Naive B cell (primary cell): Measurements from ENCODE around the gene CNRIP1. TPM values are rescaled to one million over a fixed set of nuclear protein-coding genes. Genes with fewer than 3 reads are reported as not detected.

Experiments
- ATAC-seq, 2 donors: fragments of 150-1000 bp; cut with Tn5 transposase; 2 replicates each; pipeline ENCODE4 v1.10.0; 2021; ENCODE audit warnings: low read depth in 2 of 2, mild to moderate bottlenecking in 2 of 2, moderate library complexity in 2 of 2
- DNase-seq: peaks from one replicate; pipeline ENCODE4 v3.0.0; 2022
- H3K27ac Mint-ChIP-seq, 6 donors: one replicate each; pipeline ENCODE4 v1.8.0; 2020 to 2022; ENCODE audit warnings: mild to moderate bottlenecking in 6 of 6, mixed read lengths in 6 of 6, moderate library complexity in 5 of 6, inconsistent platforms in 2 of 6
- H3K27me3 Mint-ChIP-seq, 3 donors: one replicate each; pipeline ENCODE4 v1.8.0; 2021 to 2022; ENCODE audit warnings: mixed read lengths in 3 of 3, mild to moderate bottlenecking in 1 of 3
- H3K36me3 Mint-ChIP-seq, 2 donors: one replicate each; pipeline ENCODE4 v1.8.0; 2020 to 2022; ENCODE audit warnings: mixed read lengths in 2 of 2, inconsistent platforms in 1 of 2, mild to moderate bottlenecking in 1 of 2
- H3K4me1 Mint-ChIP-seq, 3 donors: one replicate each; pipeline ENCODE4 v1.8.0; 2020 to 2022; ENCODE audit warnings: mixed read lengths in 3 of 3, inconsistent platforms in 1 of 3, mild to moderate bottlenecking in 1 of 3, moderate library complexity in 1 of 3
- H3K4me3 Mint-ChIP-seq, 8 donors: one replicate each; pipeline ENCODE4 v1.8.0; 2020 to 2022; ENCODE audit warnings: mild to moderate bottlenecking in 8 of 8, mixed read lengths in 8 of 8, moderate library complexity in 8 of 8, inconsistent platforms in 2 of 8
- H3K9me3 Mint-ChIP-seq, 7 donors: one replicate each; pipeline ENCODE4 v1.8.0; 2020 to 2022; ENCODE audit warnings: mixed read lengths in 7 of 7, mild to moderate bottlenecking in 5 of 7, inconsistent platforms in 2 of 7, moderate library complexity in 1 of 7
- polyA plus RNA-seq, 6 donors: library from polyadenylated mRNA; unstranded; fragments of 300-500 nt; fragmentation: Illumina TruSeq; gene quantifications; one replicate each; pipeline ENCODE4 v1.2.3, GENCODE V29; 2021; ENCODE audit warnings: low read depth in 6 of 6

The CNRIP1 gene, protein sequence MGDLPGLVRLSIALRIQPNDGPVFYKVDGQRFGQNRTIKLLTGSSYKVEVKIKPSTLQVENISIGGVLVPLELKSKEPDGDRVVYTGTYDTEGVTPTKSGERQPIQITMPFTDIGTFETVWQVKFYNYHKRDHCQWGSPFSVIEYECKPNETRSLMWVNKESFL
- not detected for polyA plus RNA-seq

DNA sequence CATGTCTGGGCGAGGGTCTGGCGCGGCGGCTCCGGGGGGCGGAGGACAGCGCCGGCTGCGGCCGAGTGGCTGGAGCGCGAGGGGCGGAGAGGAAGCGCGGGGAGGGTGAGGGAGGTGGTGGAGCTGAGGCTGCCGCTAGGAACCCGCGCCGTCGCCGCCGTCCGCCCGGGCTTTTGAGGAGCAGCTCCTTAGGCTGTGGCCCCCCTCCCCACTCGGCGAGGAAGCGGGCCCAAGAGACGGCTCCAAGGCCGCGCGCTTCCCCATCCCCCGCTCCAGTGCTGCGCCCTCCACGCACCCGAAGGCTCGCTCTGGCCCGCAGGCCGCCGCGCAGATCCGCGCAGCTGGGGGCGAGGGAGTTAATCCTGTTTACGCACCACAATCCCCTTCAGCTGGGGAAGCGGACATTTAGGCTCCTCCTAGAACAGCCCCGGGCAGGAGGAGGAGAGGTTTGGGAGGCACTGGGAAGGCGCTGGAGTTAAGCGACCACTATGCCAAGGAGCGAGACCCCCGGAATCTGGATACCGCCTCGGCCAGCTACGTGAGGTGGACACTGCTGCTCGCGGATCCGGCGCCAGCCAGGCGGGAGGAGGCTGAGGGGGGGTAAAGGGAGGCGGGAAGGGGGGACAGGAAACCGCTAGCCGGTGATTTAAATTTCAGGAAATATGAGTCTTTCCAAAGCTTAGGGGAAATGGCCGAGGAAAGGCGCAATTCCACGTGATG, at the start of gene CNRIP1:
TSS of gene CNRIP1 (minus strand) at position 552 of the 720 bp plus-strand sequence. CDS start at position 3, 549 bp downstream.
- H3K9me3 Mint-ChIP-seq = peaks cover 0 to 2% (median 0%) of the 10 kb centered on the region in 7 donors
- peak within 1 kb of the TSS in 4 of 6 donors; percentile 32 to 69 (median 48) for H3K27ac Mint-ChIP-seq
- peaks cover 34 to 41% (median 36%) of the 10 kb centered on the region in 3 donors for H3K27me3 Mint-ChIP-seq
- no peaks in the 10 kb centered on the region for H3K36me3 Mint-ChIP-seq
- peak; percentile 60 to 62 for ATAC-seq
- H3K4me3 Mint-ChIP-seq = peak within 1 kb of the TSS; percentile 80 to 93 (median 89)
- DNase-seq = no peak
- peaks cover 15 to 19% (median 16%) of the 10 kb centered on the region in 3 donors for H3K4me1 Mint-ChIP-seq

DNA sequence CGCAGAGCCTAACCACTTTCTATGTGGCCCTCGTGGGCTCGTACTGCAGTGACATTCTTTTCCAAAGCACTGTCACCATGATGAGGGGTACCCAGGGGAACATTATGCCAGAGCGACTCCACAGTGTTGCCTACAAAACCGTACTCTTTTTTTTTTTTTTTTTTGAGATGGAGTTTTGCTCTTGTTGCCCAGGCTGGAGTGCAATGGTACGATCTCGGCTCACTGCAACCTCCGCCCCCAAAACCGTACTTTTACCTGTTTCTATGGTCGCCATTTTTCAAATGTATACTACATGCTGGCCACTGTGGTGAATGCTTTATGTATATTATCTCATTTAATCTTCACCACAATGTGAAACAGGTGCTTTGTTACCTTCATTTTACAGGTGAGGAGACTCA, 49.6 kb upstream of the CNRIP1 start:
- peaks cover 22 to 31% of the 10 kb centered on the region in 2 donors for H3K36me3 Mint-ChIP-seq
- H3K4me3 Mint-ChIP-seq = peak overlapping the region in 1 of 8 donors; percentile 96
- H3K27me3 Mint-ChIP-seq = no peaks in the 10 kb centered on the region
- ATAC-seq (no peak), DNase-seq (no peak)
- peaks cover 0 to 3% (median 0%) of the 10 kb centered on the region in 7 donors for H3K9me3 Mint-ChIP-seq
- peaks cover 63 to 81% (median 77%) of the 10 kb centered on the region in 3 donors for H3K4me1 Mint-ChIP-seq
- H3K27ac Mint-ChIP-seq = peak overlapping the region in 2 of 6 donors; percentile 97 to 98

DNA sequence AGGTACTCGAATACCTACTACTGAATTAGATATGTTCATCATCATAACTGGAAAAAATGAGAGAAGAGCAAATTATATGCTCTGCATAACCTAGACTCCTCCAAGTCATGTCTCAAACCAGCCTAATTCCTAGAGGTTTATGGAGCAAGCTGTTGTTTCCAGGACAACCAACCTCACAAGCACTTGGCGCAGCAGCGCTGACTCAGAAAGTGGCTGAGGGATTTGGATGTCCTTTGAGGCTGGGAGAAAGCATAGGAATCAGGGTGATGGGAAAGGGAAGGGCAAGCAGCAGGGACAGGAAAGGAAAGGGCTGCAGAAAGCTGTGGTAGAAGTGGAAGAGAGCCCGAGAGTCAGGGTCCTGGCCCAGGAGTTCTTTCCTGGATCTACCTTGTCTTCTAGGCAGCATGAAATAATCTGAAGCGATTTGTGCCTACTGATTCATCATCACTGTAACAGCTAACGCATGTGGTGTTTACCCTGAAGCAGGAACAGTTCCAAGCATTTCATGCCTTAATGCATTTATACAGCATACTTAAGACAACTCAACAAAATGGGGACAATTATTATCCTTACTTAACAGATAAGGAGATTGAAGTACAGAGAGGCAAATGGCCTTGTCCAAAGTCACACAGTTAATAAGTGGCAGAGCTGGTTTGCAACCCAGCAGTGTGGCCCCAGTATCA, 49.0 kb upstream of the CNRIP1 start:
- Mint-ChIP-seq H3K9me3 (peaks cover 0 to 3% (median 0%) of the 10 kb centered on the region in 7 donors), H3K4me3 (peak overlapping the region; percentile 3 to 100 (median 88)), H3K27me3 (no peaks in the 10 kb centered on the region), H3K27ac (peak overlapping the region; percentile 33 to 98 (median 92)), H3K4me1 (peaks cover 64 to 82% (median 78%) of the 10 kb centered on the region in 3 donors), H3K36me3 (peaks cover 22 to 31% of the 10 kb centered on the region in 2 donors)
- DNase-seq (no peak), ATAC-seq (no peak)

DNA sequence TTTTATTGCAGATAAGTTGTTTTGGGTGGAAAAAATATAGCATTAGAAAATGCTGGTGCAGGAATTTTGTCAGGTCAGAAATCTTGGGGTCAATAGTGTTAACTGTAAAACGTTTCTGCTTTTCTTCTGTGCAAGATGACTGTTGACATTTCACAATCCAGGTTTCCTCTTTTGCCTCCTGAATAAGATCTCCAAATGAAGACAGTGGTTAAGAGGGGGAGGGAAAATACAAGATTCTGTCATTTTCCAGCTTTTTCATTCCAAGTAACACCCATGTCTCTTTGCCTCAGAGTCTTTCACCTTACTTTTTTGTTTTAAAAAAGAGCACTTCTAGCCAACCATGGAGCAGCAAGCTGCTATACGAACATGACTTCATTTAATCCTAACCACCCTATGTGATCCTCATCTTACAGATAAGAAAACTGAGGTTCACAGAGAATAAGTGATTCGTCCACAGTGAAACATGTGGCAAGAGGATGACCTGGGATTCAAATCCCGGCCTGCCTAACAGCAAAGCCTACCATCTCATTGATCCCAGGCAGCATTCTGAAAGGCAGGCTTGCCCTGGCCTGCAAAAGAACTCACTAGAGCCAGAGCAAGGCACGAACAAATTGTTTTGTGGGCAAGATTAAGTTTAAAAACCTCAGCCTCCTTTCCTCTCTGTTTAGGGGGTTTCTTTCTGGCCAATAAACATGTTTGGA, 48.4 kb upstream of the CNRIP1 start:
- peaks cover 0 to 3% (median 0%) of the 10 kb centered on the region in 7 donors for H3K9me3 Mint-ChIP-seq
- H3K27me3 Mint-ChIP-seq = no peaks in the 10 kb centered on the region
- H3K27ac Mint-ChIP-seq = peak overlapping the region; percentile 33 to 98 (median 94)
- peaks cover 68 to 89% (median 80%) of the 10 kb centered on the region in 3 donors for H3K4me1 Mint-ChIP-seq
- ATAC-seq (no peak), DNase-seq (no peak)
- peak overlapping the region; percentile 79 to 100 (median 100) for H3K4me3 Mint-ChIP-seq
- peaks cover 22 to 31% of the 10 kb centered on the region in 2 donors for H3K36me3 Mint-ChIP-seq

DNA sequence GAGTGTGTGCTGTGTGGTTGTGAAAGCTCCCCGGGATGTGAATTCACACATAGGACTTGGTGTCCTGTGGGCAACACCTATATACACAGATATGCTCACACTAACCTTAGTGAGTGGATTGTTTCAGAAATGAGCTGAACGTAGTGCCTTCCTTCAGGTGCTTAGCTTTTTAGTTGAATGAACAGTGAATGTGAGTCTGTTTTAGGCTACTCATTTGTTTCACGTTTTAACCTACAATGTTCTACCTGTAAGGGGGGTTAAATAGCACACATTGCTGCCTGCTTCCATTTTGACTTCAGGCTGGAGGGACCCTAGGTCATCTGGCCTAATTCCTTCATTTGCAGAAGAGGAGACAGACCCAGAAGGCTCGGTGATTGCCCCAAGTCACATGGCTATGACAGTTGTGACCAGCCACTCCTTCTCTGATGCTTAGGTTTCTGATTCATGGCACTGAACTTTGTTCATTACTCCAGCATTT, 46.4 kb upstream of the CNRIP1 start:
- Mint-ChIP-seq H3K4me3 (peak overlapping the region; percentile 96 to 100 (median 100)), H3K27ac (peak overlapping the region; percentile 97 to 100 (median 98)), H3K27me3 (no peaks in the 10 kb centered on the region), H3K4me1 (peaks cover 72 to 85% (median 79%) of the 10 kb centered on the region in 3 donors), H3K36me3 (peaks cover 22 to 23% of the 10 kb centered on the region in 2 donors), H3K9me3 (peaks cover 0 to 3% (median 0%) of the 10 kb centered on the region in 7 donors)
- peak; percentile 49 to 56 for ATAC-seq
- no peak for DNase-seq

DNA sequence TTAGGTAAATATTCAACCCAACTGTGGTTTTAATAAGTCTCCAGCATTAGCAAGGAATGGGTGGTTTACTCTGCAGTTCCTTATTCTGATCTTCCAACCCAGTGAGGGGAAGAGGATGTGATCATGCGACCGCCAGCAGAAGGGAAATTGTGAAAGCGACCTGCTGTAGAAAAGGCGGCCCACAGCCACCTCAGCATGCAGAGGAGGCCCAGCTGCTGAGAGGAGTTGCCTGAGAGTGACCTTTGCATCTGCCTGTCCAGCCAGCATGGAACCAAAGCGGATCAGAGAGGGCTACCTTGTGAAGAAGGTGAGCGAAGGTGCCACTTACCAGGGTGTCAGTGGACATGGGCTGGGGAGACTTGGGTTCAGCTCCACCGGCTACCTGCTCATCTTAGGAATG, 45.3 kb upstream of the CNRIP1 start, which contains the start of gene PLEK:
TSS of gene PLEK (plus strand) at position 196 of the 400 bp plus-strand sequence. CDS start at position 266, 70 bp downstream.
- DNase-seq (peak; percentile 76), ATAC-seq (peak; percentile 80 to 81)
- no peaks in the 10 kb centered on the region for H3K27me3 Mint-ChIP-seq
- peaks cover 21 to 22% of the 10 kb centered on the region in 2 donors for H3K36me3 Mint-ChIP-seq
- H3K4me1 Mint-ChIP-seq = peaks cover 64 to 77% (median 74%) of the 10 kb centered on the region in 3 donors
- H3K4me3 Mint-ChIP-seq = peak within 1 kb of the TSS; percentile 96 to 100 (median 100)
- peak within 1 kb of the TSS; percentile 97 to 100 (median 98) for H3K27ac Mint-ChIP-seq
- peaks cover 0 to 3% (median 0%) of the 10 kb centered on the region in 7 donors for H3K9me3 Mint-ChIP-seq

DNA sequence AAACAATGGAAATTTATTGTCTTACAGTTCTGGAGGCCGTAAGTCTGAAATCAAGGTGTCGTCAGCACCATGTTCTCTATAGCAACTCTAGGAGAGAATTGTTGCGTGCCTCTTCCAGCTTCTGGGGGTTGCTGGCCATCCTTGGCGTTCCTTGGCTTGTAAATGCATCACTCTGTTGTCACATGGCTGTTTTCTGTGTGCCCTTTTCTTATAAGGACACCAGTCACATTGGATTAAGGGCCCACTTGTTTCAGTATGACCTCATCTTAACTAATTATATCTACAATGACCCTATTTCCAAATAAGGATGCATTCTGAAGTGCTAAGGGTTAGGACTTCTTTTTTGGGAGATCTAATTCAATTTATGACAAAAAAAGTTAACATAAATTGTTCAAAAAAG, 44.0 kb upstream of the CNRIP1 start:
- DNase-seq = no peak
- Mint-ChIP-seq H3K4me1 (peaks cover 54 to 63% (median 63%) of the 10 kb centered on the region in 3 donors), H3K9me3 (peaks cover 0 to 2% (median 0%) of the 10 kb centered on the region in 7 donors), H3K27ac (peak overlapping the region; percentile 36 to 99 (median 98)), H3K4me3 (peak overlapping the region in 7 of 8 donors; percentile 7 to 100 (median 98)), H3K36me3 (peaks cover 11 to 12% of the 10 kb centered on the region in 2 donors), H3K27me3 (no peaks in the 10 kb centered on the region)
- ATAC-seq = no peak

DNA sequence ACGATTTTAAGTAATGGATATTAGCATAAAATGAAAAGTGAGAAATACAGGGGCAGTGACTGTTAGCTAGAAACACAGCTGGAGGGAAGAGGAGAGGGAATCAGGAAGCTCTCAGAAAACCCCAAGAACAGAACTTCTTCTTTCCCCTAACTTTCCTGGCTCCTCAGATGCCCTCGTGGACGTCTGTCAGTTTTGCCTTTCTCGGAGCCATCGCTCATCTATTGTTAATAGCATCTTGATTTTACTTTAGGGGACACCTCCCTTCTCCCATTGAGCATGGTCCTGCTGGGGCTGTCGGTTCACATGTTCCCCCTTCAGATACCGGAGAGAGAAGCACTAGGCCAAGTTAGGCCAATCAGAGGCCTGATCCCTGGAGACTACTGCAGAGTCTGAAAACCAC, 43.0 kb upstream of the CNRIP1 start:
- Mint-ChIP-seq H3K4me1 (peaks cover 44 to 60% (median 56%) of the 10 kb centered on the region in 3 donors), H3K36me3 (peaks cover 7% of the 10 kb centered on the region in 2 donors), H3K27me3 (no peaks in the 10 kb centered on the region), H3K4me3 (peak overlapping the region; percentile 78 to 100 (median 93)), H3K9me3 (no peaks in the 10 kb centered on the region), H3K27ac (peak overlapping the region; percentile 94 to 99 (median 98))
- DNase-seq = no peak
- ATAC-seq = no peak

DNA sequence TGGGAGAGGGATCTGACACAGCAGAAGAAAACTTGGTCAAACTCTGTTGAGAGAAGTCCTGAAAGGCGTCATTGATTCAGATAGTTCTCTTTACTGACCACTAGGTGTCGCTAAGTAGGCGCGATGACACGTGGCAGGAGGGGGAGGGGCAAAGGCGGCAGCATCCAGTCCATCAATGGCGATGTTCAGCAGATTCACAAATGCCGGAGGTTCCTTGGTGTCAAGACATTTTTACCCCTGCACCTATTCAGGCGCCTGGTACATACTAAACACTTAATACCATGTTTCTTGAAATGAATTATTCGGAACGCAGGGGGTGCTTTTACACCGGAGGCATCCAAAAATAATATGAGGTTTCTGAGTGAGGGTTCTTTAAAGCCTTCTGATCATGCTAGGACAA, 42.3 kb upstream of the CNRIP1 start:
- Mint-ChIP-seq H3K4me1 (peaks cover 38 to 58% (median 51%) of the 10 kb centered on the region in 3 donors), H3K27ac (peak overlapping the region; percentile 94 to 99 (median 98))

DNA sequence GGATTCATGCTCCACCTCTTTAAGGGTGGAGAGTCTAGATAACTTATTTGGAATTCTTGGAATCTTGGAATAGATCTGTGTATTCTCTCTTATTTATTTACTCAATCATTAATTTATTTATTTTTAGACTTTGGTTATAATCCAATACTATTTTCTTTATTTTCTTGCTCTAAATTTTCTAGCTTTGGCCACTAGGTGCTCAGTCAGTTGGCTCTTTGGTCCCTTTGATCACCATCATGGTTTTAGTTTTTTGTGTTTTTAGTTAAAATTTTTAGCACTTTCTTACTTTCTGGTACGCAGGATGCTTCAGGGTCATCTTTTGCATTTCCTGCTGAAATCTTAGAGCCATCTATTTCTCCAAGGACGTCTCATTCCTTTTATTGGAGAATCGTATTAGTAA, 40.1 kb upstream of the CNRIP1 start:
- H3K27ac Mint-ChIP-seq = no peak overlapping the region
- H3K27me3 Mint-ChIP-seq = no peaks in the 10 kb centered on the region
- H3K9me3 Mint-ChIP-seq = no peaks in the 10 kb centered on the region
- H3K4me1 Mint-ChIP-seq = peaks cover 26 to 41% (median 39%) of the 10 kb centered on the region in 3 donors
- DNase-seq = no peak
- no peak overlapping the region for H3K4me3 Mint-ChIP-seq
- H3K36me3 Mint-ChIP-seq = peaks cover 0 to 1% of the 10 kb centered on the region in 2 donors
- ATAC-seq = no peak

More for the DNA sequence above, 42.3 kb upstream of the CNRIP1 start:
- no peaks in the 10 kb centered on the region for H3K27me3 Mint-ChIP-seq
- peak overlapping the region; percentile 78 to 100 (median 93) for H3K4me3 Mint-ChIP-seq
- H3K9me3 Mint-ChIP-seq = no peaks in the 10 kb centered on the region
- peak; percentile 79 for DNase-seq
- peak; percentile 51 to 63 for ATAC-seq
- peaks cover 7% of the 10 kb centered on the region in 2 donors for H3K36me3 Mint-ChIP-seq

DNA sequence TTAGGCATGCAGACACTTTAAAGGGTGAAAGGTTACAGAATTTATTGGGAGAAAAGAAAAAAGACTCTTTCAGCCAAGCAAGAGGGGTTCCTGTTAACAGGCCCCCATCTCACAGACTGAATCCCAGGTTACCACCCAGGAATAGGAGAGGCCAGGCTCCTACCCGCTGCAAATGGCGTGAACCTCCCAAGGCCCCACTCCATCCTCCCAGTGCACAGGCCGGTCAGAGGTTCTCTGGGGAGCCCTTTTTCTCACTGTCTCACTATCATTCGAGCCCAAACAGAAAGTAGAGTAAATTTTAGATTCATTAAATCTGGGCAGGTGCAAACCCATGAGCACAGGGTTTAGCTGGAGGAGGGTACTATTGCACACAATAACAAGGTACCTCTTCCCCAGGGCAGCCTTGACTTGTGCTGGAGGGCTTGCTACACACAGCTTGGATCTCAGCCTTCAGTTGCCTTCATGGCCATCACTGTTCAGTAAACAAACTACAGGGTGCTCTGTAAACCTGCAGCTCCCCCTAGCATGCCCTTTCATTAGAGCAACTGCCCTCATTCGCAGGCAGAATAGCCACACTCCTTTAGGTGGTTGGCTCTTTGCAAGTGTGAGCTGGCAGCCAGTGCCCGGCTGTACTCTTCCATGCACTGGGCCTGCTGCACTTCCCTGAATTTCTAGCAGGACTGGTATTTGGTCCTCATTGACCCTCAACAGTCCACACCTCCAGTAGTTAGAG, 38.0 kb upstream of the CNRIP1 start:
- Mint-ChIP-seq H3K27me3 (no peaks in the 10 kb centered on the region), H3K4me3 (peak overlapping the region in 1 of 8 donors; percentile 60), H3K36me3 (no peaks in the 10 kb centered on the region), H3K9me3 (no peaks in the 10 kb centered on the region), H3K4me1 (peaks cover 11 to 24% (median 17%) of the 10 kb centered on the region in 3 donors), H3K27ac (peak overlapping the region in 1 of 6 donors; percentile 6)
- DNase-seq = no peak
- ATAC-seq = peak; percentile 32 to 42
